Activated T-helper 2 cell treated with anti-CD3 and anti-CD28 coated beads, Interferon-gamma antibody, Interleukin-2, Interleukin-4, amounts not matched to agents 10 μg/mL and 5 μg/mL and 100 μg/mL, durations not matched to agents 14 hours and 24 hours and 36 hours (primary cell): ENCODE measurements around the gene ROBO4. TPM values are rescaled to one million over a fixed set of nuclear protein-coding genes. Genes with fewer than 3 reads are reported as not detected.

Experiments used
- DNase-seq: peaks from one replicate; pipeline ENCODE4 v3.0.0; 2021; ENCODE audit warnings: low spot score
- H3K27ac Mint-ChIP-seq: one replicate; pipeline ENCODE4 v1.8.0; 2021; ENCODE audit warnings: mixed read lengths
- H3K27me3 Mint-ChIP-seq: one replicate; pipeline ENCODE4 v1.8.0; 2021; ENCODE audit warnings: low read depth, mixed read lengths
- H3K36me3 Mint-ChIP-seq: one replicate; pipeline ENCODE4 v1.8.0; 2021; ENCODE audit warnings: low read depth, mixed read lengths
- H3K4me1 Mint-ChIP-seq: one replicate; pipeline ENCODE4 v1.8.0; 2021; ENCODE audit warnings: low read depth, mixed read lengths
- H3K4me3 Mint-ChIP-seq: one replicate; pipeline ENCODE4 v1.8.0; 2021; ENCODE audit warnings: low read depth, mild to moderate bottlenecking, moderate library complexity, mixed read lengths
- H3K9me3 Mint-ChIP-seq: one replicate; pipeline ENCODE4 v1.8.0; 2021; ENCODE audit warnings: mixed read lengths
- intact Hi-C: fragments of 100-400 bp; cut with micrococcal nuclease; formaldehyde crosslinking; loops from one replicate; pipeline ENCODE4 v1.15.1; 2023
- total RNA-seq: library from RNA; stranded (reverse); gene quantifications from 2 replicates; pipeline ENCODE4 v1.2.3, GENCODE V29; 2022

Gene ROBO4
- not detected in 2 replicates for total RNA-seq

DNA sequence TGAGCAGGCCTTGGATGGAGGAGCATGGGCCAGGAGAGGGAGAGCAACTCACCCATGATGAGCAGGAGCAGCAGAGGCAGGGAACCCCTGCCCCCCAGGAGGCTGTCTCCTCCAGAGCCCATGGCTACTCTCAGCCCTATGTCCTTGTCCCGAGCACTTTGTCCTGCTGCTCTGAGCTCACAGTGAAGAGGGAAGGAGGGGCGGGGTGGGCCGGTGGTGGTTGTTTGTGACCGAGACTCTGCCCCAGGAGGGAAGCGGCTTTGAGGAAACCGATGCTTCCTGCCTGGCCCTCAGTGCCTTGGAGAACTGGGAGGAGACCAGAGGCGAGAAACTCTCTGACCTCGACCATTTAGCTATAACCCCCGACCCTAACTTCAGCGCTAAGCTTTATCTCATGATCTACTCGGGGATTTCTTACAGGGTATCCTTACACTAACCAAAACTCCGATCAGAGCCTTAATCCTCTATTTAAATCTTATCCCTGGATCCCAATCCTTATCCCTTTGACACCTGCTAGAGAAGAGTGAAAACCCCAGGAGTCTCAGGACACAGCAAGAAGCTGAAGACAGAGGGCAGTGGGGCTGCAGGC lies at the start of gene ROBO4:
TSS of gene ROBO4 (minus strand) at position 192 of the 589 bp plus-strand sequence. CDS start at position 122, 70 bp downstream.
- no peak for DNase-seq
- H3K27me3 Mint-ChIP-seq = peaks cover 20% of the 10 kb centered on the region
- no peaks in the 10 kb centered on the region for H3K36me3 Mint-ChIP-seq
- H3K27ac Mint-ChIP-seq = no peak within 1 kb of the TSS
- H3K9me3 Mint-ChIP-seq = no peaks in the 10 kb centered on the region
- intact Hi-C loops = no loop called here
- H3K4me3 Mint-ChIP-seq = no peak within 1 kb of the TSS
- H3K4me1 Mint-ChIP-seq = no peaks in the 10 kb centered on the region

DNA sequence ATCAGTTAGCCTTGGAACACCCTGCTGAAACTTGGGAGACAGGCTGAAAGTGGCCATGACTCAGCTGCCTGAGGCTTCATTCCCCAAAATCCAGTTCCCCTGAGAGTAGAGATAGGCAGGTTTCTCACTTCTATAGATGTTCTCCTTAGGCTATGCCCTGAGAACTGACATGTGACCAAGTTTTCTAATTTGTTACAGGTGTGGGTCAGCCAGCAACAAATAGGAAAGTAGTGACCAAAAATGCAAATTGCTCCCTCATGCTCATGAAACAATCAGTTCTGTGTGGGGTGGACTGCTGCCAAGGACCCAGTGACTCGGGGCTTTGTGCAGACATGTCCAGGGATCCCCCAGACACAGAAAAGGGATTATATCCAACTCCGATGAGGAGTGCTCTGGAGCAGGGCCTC lies 49.1 kb upstream of the ROBO4 start:
- peaks cover 12% of the 10 kb centered on the region for H3K36me3 Mint-ChIP-seq
- H3K4me1 Mint-ChIP-seq = peaks cover 10% of the 10 kb centered on the region

DNA sequence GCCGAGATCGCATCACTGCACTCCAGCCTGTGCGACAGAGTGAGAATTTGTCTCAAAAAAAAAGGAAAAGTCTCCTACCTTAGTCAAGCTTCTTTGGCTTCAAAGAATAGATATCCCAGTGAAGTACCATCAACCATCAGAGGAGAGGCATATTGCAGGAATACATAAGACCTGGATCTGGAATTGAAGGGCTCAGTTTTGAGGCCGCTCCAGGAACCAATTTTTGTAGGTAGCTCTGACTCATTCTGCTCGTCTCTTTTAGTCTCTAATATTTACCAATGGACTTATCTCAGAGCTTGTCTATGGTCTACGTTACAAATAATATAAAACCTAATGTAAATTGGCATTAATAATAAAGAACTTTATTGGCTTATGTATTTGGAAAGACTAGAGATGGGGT lies 48.2 kb upstream of the ROBO4 start:
- no peak for DNase-seq
- no peak overlapping the region for H3K27ac Mint-ChIP-seq
- H3K27me3 Mint-ChIP-seq = no peaks in the 10 kb centered on the region
- peaks cover 12% of the 10 kb centered on the region for H3K36me3 Mint-ChIP-seq
- H3K9me3 Mint-ChIP-seq = peaks cover 16% of the 10 kb centered on the region
- H3K4me3 Mint-ChIP-seq = no peak overlapping the region
- intact Hi-C loops = no loop called here
- H3K4me1 Mint-ChIP-seq = peaks cover 10% of the 10 kb centered on the region

More for the DNA sequence above, 49.1 kb upstream of the ROBO4 start:
- intact Hi-C loops = no loop called here
- Mint-ChIP-seq H3K9me3 (peaks cover 16% of the 10 kb centered on the region), H3K27ac (no peak overlapping the region), H3K4me3 (no peak overlapping the region), H3K27me3 (no peaks in the 10 kb centered on the region)
- DNase-seq = no peak

DNA sequence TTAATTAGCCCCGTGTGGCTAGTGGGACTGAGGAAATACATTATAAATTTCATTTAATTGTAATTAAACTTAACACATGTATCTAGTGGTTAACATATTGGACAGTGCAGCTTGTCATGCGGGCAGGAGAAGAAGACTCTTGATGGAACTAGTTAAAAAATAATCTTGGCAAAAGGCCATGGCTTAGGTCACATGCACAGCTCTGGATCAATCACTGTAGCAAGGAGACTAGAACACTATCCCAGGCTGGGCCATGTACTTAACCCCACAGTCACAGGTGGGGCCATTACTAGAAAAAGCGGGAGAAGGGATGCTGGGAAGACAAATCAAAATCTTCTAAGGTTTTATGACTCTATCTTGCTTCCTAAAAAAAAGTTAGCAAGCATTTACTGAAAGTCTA lies 46.9 kb upstream of the ROBO4 start:
- Mint-ChIP-seq H3K27me3 (peaks cover 3% of the 10 kb centered on the region), H3K4me3 (no peak overlapping the region), H3K36me3 (peaks cover 12% of the 10 kb centered on the region), H3K9me3 (peaks cover 16% of the 10 kb centered on the region), H3K27ac (no peak overlapping the region), H3K4me1 (peaks cover 5% of the 10 kb centered on the region)
- intact Hi-C loops = no loop called here
- DNase-seq = no peak

DNA sequence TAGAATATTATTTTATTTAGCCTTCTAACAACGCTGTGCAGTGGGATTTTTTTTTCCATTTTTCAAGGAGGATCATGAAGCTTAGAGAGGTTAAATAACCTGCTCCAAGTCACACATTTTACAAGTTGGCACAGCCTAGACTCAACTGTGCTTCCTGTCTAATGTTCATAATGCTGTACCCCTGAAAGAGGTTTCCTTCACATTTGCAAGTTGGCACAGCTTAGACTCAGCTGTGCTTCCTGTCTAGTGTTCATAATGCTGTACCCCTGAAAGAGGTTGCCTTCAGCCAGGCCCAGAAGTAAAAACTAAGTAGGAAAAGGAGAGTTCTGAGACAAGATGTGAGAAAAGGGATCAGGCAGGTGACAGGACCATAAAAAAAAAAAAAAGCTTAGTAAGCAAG lies 46.1 kb upstream of the ROBO4 start:
- Mint-ChIP-seq H3K27ac (no peak overlapping the region), H3K4me3 (no peak overlapping the region), H3K4me1 (peaks cover 5% of the 10 kb centered on the region), H3K9me3 (peaks cover 12% of the 10 kb centered on the region), H3K27me3 (peaks cover 3% of the 10 kb centered on the region), H3K36me3 (peaks cover 11% of the 10 kb centered on the region)
- no peak for DNase-seq
- intact Hi-C loops = no loop called here

DNA sequence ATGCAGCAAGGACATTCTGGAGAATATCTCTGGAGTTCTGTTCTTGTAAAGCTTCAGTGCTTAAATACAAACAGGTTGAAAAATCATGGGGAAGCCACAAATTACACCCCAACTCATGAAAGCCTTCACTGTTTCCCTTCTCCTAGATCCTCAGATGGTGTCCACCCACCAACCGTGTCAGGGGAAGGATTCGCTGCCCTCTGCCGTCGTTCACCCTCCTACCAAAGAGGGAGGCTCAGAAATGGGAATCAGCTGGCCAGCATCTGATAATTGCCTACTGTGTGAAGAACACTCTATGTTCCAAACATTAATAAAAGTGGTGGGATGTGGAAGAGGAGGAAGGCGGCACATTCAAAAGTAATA lies 45.6 kb upstream of the ROBO4 start:
- Mint-ChIP-seq H3K4me1 (peaks cover 5% of the 10 kb centered on the region), H3K9me3 (peaks cover 7% of the 10 kb centered on the region), H3K36me3 (peaks cover 6% of the 10 kb centered on the region), H3K27me3 (peaks cover 3% of the 10 kb centered on the region), H3K27ac (no peak overlapping the region), H3K4me3 (no peak overlapping the region)
- intact Hi-C loops = no loop called here
- DNase-seq = no peak

DNA sequence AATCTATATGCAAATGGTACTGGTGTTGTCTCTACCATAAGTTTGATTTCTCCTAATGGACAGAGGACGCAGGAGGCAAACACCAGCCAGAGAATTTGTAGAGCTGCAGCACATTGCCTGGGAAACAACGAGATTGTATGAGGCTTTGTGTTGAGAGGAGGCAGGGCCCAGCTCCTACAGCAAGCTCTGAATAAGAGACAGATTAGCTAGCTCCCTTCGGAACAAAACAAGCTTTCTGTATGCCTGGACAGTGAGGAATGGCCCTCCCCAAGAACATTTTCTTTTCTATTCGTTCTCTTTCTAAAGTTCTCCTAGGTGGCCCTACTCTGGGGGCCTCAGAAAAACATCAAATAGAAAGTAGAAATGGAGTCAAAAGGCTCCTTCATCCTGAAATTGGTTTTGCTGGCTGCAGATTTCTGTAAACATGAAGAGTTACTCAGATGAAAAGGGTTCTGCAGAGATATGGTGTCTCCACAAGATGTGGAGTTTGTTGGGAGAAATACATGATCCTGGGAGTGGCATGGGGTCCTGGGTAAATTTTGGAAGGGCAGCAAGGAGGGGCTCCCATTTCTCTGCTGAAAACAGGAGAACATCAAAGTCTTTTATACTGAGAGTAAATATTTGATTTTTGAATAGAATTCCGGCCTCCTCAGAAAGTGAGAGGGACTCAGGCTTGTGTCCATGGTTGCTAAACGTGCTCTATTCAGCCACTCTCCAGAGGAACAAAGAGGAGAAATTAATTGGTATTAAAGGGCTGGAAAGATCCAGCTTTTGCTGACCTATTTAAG lies 45.0 kb upstream of the ROBO4 start:
- Mint-ChIP-seq H3K36me3 (peaks cover under 1% of the 10 kb centered on the region), H3K9me3 (peaks cover under 1% of the 10 kb centered on the region), H3K27ac (no peak overlapping the region), H3K4me3 (no peak overlapping the region), H3K4me1 (peaks cover 5% of the 10 kb centered on the region), H3K27me3 (peaks cover 3% of the 10 kb centered on the region)
- intact Hi-C loops = no loop called here
- DNase-seq = no peak

DNA sequence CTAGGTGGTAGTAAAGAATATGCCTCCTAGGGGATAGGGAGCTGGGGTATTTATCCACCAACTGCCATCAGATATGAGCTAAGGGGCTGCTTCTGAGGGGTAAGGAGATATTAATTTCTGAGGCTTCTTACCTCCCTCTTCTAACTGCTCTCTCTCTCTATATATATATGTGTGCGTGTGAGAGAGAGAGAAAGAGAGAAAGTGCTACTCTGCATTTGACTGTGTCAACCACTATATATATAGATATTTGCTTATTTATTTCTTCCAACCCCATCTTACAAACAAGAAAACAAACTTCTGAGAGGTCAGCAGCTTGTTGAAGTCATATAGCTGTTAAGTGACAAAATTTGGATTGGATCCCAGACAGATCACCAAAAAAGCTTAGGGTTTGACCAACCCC lies 44.0 kb upstream of the ROBO4 start:
- no peak for DNase-seq
- Mint-ChIP-seq H3K4me3 (no peak overlapping the region), H3K4me1 (peaks cover 5% of the 10 kb centered on the region), H3K9me3 (no peaks in the 10 kb centered on the region), H3K36me3 (no peaks in the 10 kb centered on the region), H3K27ac (no peak overlapping the region), H3K27me3 (peaks cover 7% of the 10 kb centered on the region)
- intact Hi-C loops = no loop called here

DNA sequence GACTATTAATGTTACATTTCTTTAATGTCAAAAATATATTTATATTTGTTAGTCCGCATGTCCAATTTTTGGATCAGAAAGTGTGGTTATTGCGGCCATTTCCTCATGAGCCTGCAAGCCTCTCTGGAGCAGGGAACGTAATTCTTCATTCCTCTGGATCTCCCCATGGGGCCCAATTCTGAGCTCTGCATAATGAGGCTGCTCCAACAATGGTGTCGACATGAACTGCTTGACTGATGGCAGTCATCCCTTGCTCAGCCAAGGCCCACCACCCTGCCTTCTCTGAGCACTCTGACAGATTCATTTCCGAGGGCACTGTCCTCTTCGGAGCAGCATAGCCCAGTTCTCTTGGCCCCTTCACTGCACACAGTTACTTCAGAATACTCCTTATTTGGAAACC lies 41.3 kb upstream of the ROBO4 start:
- Mint-ChIP-seq H3K4me3 (no peak overlapping the region), H3K27me3 (peaks cover 16% of the 10 kb centered on the region)

DNA sequence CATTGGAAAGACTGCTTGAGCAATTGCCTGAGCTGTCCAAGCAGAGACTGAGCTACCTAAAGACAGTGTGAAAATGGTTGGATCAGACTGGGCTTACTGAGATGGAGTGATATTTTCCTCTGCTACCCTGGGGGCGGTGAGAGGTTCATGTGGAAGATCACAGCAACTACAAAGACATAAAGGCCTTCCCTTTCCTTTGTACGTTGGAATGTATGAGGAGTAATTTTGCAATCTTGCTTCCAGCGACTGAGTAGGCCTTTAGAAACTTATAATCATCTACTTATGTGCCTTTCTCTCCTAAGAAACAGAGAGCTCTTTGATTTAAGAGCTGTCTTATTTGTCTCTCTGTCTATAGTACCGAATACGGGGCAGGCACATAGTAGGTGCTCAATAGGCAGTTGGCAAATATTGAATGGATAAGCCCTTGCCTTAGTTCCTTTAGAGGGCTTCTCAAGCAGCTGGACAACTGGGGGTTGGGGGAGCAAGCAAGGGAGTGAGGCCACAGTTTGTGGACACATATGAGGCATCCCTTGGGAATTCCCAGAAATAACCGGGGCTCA lies 40.6 kb upstream of the ROBO4 start:
- Mint-ChIP-seq H3K4me3 (no peak overlapping the region), H3K36me3 (no peaks in the 10 kb centered on the region), H3K27ac (no peak overlapping the region), H3K9me3 (no peaks in the 10 kb centered on the region), H3K27me3 (peaks cover 16% of the 10 kb centered on the region), H3K4me1 (peaks cover 2% of the 10 kb centered on the region)
- DNase-seq = no peak
- intact Hi-C loops = no loop called here

More for the DNA sequence above, 41.3 kb upstream of the ROBO4 start:
- peaks cover 5% of the 10 kb centered on the region for H3K4me1 Mint-ChIP-seq
- no peaks in the 10 kb centered on the region for H3K36me3 Mint-ChIP-seq
- no peak overlapping the region for H3K27ac Mint-ChIP-seq
- no peak for DNase-seq
- no peaks in the 10 kb centered on the region for H3K9me3 Mint-ChIP-seq
- intact Hi-C loops = no loop called here

DNA sequence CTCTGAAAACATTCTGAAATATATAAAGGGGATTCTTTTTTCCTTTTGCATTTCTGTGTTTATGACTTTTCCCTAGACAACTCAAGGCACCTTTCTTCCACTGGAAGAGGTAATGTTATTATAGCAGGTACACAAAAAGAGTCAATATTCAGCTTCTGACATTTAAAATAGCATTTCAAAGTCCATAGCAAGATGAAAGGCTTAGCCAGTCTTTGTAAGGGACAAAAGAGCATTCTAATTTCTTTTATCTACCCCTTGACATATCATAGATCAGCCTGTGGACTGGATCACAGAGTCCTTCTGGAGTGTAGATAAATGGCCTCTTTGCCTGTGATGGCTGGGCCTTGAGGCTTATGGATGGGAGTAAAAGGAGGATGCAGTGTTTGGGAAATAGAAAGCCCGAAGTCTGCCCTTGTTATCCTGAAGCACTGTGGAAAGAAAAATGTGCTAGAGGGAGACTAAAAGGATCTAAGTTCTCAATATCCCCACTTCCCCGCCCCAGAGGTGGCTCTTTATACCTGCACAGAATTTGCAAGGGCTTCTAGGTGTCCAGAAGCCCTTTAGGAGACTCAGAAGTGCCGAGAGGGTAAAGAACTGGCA lies 39.8 kb upstream of the ROBO4 start:
- H3K27ac Mint-ChIP-seq = no peak overlapping the region
- H3K36me3 Mint-ChIP-seq = no peaks in the 10 kb centered on the region
- peaks cover 16% of the 10 kb centered on the region for H3K27me3 Mint-ChIP-seq
- no peaks in the 10 kb centered on the region for H3K4me1 Mint-ChIP-seq
- H3K9me3 Mint-ChIP-seq = no peaks in the 10 kb centered on the region
- no peak overlapping the region for H3K4me3 Mint-ChIP-seq
- intact Hi-C loops = no loop called here
- DNase-seq = no peak

DNA sequence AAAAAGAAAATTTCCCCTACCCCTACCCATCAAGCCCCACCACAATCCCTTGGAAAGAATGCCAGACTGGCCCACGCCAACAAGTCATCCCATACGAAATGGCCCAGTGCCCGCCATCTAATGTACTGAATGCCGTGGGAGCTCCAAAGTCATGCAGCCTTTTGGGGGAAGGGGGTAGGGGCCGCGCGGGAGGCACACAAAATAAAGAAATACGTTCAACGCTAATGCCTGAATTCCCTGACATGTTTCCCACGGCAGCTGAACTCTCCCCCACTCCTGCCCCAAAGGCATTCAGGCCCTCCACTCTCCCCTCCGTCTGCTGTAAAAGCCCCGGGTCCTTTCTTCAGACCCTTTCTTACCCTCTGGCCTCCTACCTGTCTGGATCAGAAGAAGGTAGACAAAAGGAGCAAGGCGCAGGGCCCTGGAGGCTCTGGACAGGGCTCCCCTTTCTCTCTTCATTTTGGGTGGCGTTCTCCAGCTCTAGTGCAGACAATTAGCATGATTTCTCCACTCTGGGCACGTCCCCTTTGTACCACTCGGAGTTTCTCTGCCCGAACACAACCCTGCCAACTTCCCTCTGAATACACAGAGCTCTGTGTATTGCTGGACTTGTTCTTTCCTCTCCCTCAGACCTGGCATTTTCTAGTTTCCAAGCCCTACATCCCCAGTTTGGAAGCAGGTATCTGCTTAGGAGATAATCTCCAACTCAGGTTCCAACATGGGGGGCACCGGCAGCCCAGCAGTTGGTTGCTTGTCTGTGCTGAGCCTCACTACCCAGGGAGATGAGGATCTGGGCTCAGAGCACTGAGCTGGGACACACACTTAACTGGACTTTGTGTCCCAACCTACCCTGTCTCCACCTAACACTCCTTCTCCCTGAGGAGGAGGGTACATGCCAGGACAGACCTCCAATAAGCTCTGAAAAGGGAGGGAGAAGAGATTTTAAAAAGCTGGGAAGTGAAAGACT lies 38.2 kb upstream of the ROBO4 start, which contains the start of gene HEPACAM:
TSS of gene HEPACAM (minus strand) at position 500 of the 967 bp plus-strand sequence. CDS start at position 459, 41 bp downstream.
- Mint-ChIP-seq H3K36me3 (no peaks in the 10 kb centered on the region), H3K4me1 (peaks cover 2% of the 10 kb centered on the region), H3K9me3 (no peaks in the 10 kb centered on the region), H3K27ac (no peak within 1 kb of the TSS), H3K4me3 (no peak within 1 kb of the TSS), H3K27me3 (peaks cover 16% of the 10 kb centered on the region)
- intact Hi-C loops = no loop called here
- DNase-seq = no peak
